H1 (cell line): ENCODE data around the gene LARP4B. TPM values are rescaled to one million over a fixed set of nuclear protein-coding genes. Genes with fewer than 3 reads are reported as not detected.

Source experiments
- CBX5 ChIP-seq: fragments of 300-800, 300-1000 bp; sonication (generic); IDR thresholded peaks from 2 replicates; pipeline ENCODE4 v1.7.1; 2016; ENCODE audit warnings: antibody characterized with exemption, low read length, low read depth
- CHD2 ChIP-seq: IDR thresholded peaks from 2 replicates; pipeline ENCODE4 v1.6.1; 2012; ENCODE audit warnings: low read length, improper control_type of control experiment
- CTBP2 ChIP-seq: IDR thresholded peaks from 2 replicates; pipeline ENCODE4 v1.7.0; 2011; ENCODE audit warnings: borderline replicate concordance, mild to moderate bottlenecking, moderate library complexity, mixed read lengths, low read length; ENCODE audit not compliant: insufficient read depth, insufficient read length
- EZH2 ChIP-seq: fragments of 200-600 bp; sonication (generic); IDR thresholded peaks from 2 replicates; pipeline ENCODE4 v1.7.1; 2012; ENCODE audit warnings: low read depth, mild to moderate bottlenecking, moderate library complexity, low read length, inconsistent platforms; ENCODE audit not compliant: severe bottlenecking
- KDM1A ChIP-seq: fragments of 200-600, 300-600 bp; sonication (generic); IDR thresholded peaks from 2 replicates; pipeline ENCODE4 v1.7.1; 2016; ENCODE audit warnings: mild to moderate bottlenecking, low read length, borderline replicate concordance
- SUZ12 ChIP-seq: fragments of 200-600 bp; sonication (generic); IDR thresholded peaks from 2 replicates; pipeline ENCODE4 v1.6.1; 2012; ENCODE audit warnings: mild to moderate bottlenecking, inconsistent platforms, low read length, moderate library complexity, mixed read lengths
- polyA plus RNA-seq, 7 experiments: library from polyadenylated mRNA; depleted of rRNA in 3 of 7; stranded (reverse) in 5 of 7; unstranded in 2 of 7; fragments of >200 nt in 5 of 7; fragments of 200-250 nt in 2 of 7; gene quantifications; 1 replicate in 5 of 7; 2 replicates in 1 of 7; 4 replicates in 1 of 7; pipeline versions ENCODE4 v1.2.1 to v1.2.3, GENCODE V29; 2011 to 2013; ENCODE audit warnings: missing spikeins in 2 of 7, mixed read lengths in 2 of 7
- total RNA-seq: library from RNA; stranded (reverse); fragmentation: NEBNext Ultra II Directional; extraction: Animal tissue kit (Norgen Biotek cat#: 25700); gene quantifications from 2 replicates; pipeline ENCODE4 v1.2.1, GENCODE V29; 2021
- TF ChIP-seq, protein P1 (sequence below): IDR thresholded peaks from 2 replicates; pipeline ENCODE4 v1.6.1; 2011; ENCODE audit warnings: low read length, improper control_type of control experiment

Gene LARP4B
- total and polyA plus RNA-seq, 2 of the 8 experiments (the other 6 are each of a cell fraction or from before 2014, with no cell fraction given), result 20.1 to 78.6 TPM

DNA sequence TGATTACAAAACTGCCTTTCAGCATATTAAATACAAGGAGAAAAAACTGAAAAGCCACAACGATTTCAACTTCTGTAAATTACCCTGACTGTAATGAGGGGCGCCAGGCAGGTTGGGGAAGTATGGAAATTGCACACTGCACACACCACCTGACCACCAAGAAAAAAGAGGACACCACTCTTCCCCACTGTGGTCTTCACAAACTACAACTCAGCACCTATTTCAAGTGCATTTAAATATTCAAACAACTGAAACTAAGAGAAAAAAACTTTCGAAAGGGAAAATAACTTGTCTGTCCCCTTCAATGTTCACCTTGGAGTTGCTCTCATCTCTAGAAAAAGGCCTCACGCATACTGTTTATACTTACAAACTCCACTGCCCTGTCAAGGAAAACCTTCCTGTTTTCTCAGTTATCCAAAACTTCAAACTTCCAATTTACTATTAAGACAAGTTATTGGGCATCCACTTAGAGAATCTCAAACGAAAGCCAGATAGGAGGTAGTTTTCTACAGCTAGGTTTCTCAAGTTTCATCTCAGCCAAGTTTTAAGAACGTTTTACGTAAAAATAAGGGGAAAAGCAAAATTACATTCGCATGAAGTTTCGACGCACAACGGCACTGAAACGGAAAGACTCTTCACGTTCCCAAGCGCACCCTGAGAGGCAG is 1.4 kb downstream of the LARP4B start (continued):
- TF ChIP-seq, protein P1, sequence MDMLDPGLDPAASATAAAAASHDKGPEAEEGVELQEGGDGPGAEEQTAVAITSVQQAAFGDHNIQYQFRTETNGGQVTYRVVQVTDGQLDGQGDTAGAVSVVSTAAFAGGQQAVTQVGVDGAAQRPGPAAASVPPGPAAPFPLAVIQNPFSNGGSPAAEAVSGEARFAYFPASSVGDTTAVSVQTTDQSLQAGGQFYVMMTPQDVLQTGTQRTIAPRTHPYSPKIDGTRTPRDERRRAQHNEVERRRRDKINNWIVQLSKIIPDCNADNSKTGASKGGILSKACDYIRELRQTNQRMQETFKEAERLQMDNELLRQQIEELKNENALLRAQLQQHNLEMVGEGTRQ, result no peak
- no peak for TF ChIP-seq CHD2
- no peak for TF ChIP-seq SUZ12
- TF ChIP-seq KDM1A, result no peak
- TF ChIP-seq EZH2, result no peak
- TF ChIP-seq CBX5, result no peak
- no peak for TF ChIP-seq CTBP2
